ENCODE measurements around the gene TNFAIP8. TPM values are rescaled to one million over a fixed set of nuclear protein-coding genes. Genes with fewer than 3 reads are reported as not detected.

TNFAIP8 gene
- 35.8 and 40.0 TPM in 2 replicates for total RNA-seq

DNA sequence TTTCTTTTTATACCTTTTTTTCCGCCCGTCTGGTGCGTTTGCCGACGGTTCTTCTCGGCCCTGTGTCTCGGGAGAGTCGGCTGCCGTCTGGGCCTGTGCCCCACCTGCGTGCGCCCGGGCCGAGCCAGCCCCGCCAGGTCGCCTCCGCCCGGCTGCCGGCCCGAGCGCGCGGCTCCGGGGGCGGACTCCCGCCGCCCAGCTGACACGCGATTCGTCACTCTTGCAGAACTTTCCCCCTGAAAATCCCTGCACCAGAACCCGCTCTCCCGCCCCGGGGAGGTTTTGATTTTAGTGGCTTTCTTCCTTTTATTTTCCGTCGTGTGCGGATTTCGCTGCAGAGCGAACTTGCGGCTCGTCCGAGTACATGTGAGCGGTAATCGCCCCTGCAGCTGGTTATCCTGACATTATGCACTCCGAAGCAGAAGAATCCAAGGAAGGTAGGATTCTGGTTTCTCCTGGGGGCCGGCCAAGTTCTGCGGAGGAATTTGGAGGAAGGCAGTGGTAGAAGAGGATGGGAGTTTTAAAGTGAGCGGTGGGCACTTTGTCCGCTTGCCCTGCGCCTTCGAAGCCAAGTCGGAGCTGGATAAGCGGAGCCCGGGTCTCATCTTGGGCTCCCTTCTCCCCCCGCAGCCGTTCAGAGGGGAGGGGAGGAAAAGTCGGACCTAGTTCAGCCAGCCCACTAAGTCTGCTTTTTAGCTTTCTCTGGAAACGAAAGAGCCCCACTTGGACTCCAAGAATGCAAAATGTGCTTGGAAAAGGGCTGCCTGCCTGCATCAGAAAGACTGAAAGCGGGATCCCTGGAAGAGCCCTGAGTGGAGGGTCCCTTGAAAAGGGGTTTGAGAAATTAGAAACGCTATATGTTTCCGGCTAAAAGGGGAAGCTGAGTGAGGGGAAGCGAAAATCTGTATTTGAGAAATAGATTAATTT is at the start of gene TNFAIP8:
TNFAIP8 (plus strand) TSS at position 335 of the 927 bp plus-strand sequence; CDS start at position 407, 72 bp downstream.
- Histone ChIP-seq H3K4me3 (ENCODE audit: low read depth, low read length) (peak within 1 kb of the TSS; percentile 51), H3K27me3 (ENCODE audit: control insufficient read depth, insufficient read depth, low read length) (no peaks in the 10 kb centered on the region), H3K36me3 (ENCODE audit: control insufficient read depth, insufficient read depth, low read length) (no peaks in the 10 kb centered on the region)
- TF ChIP-seq, protein P1, sequence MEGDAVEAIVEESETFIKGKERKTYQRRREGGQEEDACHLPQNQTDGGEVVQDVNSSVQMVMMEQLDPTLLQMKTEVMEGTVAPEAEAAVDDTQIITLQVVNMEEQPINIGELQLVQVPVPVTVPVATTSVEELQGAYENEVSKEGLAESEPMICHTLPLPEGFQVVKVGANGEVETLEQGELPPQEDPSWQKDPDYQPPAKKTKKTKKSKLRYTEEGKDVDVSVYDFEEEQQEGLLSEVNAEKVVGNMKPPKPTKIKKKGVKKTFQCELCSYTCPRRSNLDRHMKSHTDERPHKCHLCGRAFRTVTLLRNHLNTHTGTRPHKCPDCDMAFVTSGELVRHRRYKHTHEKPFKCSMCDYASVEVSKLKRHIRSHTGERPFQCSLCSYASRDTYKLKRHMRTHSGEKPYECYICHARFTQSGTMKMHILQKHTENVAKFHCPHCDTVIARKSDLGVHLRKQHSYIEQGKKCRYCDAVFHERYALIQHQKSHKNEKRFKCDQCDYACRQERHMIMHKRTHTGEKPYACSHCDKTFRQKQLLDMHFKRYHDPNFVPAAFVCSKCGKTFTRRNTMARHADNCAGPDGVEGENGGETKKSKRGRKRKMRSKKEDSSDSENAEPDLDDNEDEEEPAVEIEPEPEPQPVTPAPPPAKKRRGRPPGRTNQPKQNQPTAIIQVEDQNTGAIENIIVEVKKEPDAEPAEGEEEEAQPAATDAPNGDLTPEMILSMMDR (IDR thresholded peaks at IDR 0.05; ENCODE audit: insufficient read depth, low read length, poor library complexity, severe bottlenecking), result no peak
- DNase-seq (ENCODE audit: low read depth), result no peak

DNA sequence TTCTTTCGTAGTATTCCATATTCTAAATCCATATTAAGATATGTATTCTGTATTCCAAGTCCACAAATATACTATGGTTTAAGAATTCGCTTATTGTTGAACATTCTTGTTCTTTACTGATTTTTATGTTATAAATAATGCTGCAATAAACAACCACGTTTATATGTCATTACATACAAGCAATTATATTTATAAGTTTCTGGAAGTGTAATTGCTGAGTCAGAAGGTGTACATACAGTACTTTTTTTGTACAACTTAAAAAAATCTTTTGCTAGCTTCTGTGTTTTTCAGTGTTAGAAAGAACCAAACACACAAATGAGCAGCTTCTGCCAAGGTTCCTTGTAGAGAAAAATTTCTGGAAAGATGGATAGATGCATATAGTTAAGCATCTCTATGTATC is 48.6 kb upstream of the TNFAIP8 start:
- TF ChIP-seq, protein P1 (IDR thresholded peaks at IDR 0.05; ENCODE audit: insufficient read depth, low read length, poor library complexity, severe bottlenecking), result no peak
- H3K4me3 ChIP-seq (ENCODE audit: low read depth, low read length), result no peak overlapping the region
- no peaks in the 10 kb centered on the region for H3K36me3 ChIP-seq (ENCODE audit: control insufficient read depth, insufficient read depth, low read length)
- H3K27me3 ChIP-seq (ENCODE audit: control insufficient read depth, insufficient read depth, low read length), result no peaks in the 10 kb centered on the region
- DNase-seq (ENCODE audit: low read depth), result no peak

GRCh38 chr5:119309326-119309725 is 46.5 kb upstream of the TNFAIP8 start:
- no peaks in the 10 kb centered on the region for H3K36me3 ChIP-seq (ENCODE audit: control insufficient read depth, insufficient read depth, low read length)
- TF ChIP-seq, protein P1 (IDR thresholded peaks at IDR 0.05; ENCODE audit: insufficient read depth, low read length, poor library complexity, severe bottlenecking), result no peak
- no peak for DNase-seq (ENCODE audit: low read depth)
- H3K4me3 ChIP-seq (ENCODE audit: low read depth, low read length), result no peak overlapping the region
- no peaks in the 10 kb centered on the region for H3K27me3 ChIP-seq (ENCODE audit: control insufficient read depth, insufficient read depth, low read length)

- no peak for DNase-seq (ENCODE audit: low read depth)
- Histone ChIP-seq H3K27me3 (ENCODE audit: control insufficient read depth, insufficient read depth, low read length) (no peaks in the 10 kb centered on the region), H3K36me3 (ENCODE audit: control insufficient read depth, insufficient read depth, low read length) (no peaks in the 10 kb centered on the region), H3K4me3 (ENCODE audit: low read depth, low read length) (no peak overlapping the region)
- TF ChIP-seq, protein P1 (IDR thresholded peaks at IDR 0.05; ENCODE audit: insufficient read depth, low read length, poor library complexity, severe bottlenecking), result no peak
Observed at GRCh38 chr5:119311688-119312087, 44.1 kb upstream of the TNFAIP8 start.

- H3K36me3 ChIP-seq (ENCODE audit: control insufficient read depth, insufficient read depth, low read length), result no peaks in the 10 kb centered on the region
- no peak for DNase-seq (ENCODE audit: low read depth)
- no peaks in the 10 kb centered on the region for H3K27me3 ChIP-seq (ENCODE audit: control insufficient read depth, insufficient read depth, low read length)
- no peak overlapping the region for H3K4me3 ChIP-seq (ENCODE audit: low read depth, low read length)
- TF ChIP-seq, protein P1 (IDR thresholded peaks at IDR 0.05; ENCODE audit: insufficient read depth, low read length, poor library complexity, severe bottlenecking), result no peak
Observed at GRCh38 chr5:119312403-119312802, 43.4 kb upstream of the TNFAIP8 start.
